Muscle of back (tissue), 13 donors: ENCODE data around the gene OR10J4. TPM values are rescaled to one million over a fixed set of nuclear protein-coding genes. Genes with fewer than 3 reads are reported as not detected.
A peak's percentile ranks its signal among the peaks of the same experiment; 100 is the strongest.
"Not testable (repeated sequence)": the region's sequence is repeated elsewhere in the genome, so short reads cannot be mapped to it uniquely, and the experiment has no call there.

ENCODE experiments used
- DNase-seq, 3 donors: peaks; one replicate each; pipeline versions ENCODE4 v3.0.0 to v3.0.0-alpha.2; 2013
- long read RNA-seq, 9 donors: transcript quantifications; one replicate each; lab custom pipeline, GENCODE V29; 2026
- polyA plus RNA-seq, 10 donors: library from polyadenylated mRNA; unstranded; fragments of 120-200 nt; gene quantifications; one replicate each; pipeline ENCODE4 v1.2.1, GENCODE V29; 2013; ENCODE audit not compliant: insufficient read length in 10 of 10

Gene OR10J4
- not detected for polyA plus RNA-seq
- long read RNA-seq, donor 1 = 0 reads
- long read RNA-seq, donor 2 = 0 reads
- long read RNA-seq, donor 3 = 0 reads
- long read RNA-seq, donor 4 = 0 reads
- long read RNA-seq, donor 5 = 0 reads
- long read RNA-seq, donor 6 = 0 reads
- long read RNA-seq, donor 7 = 0 reads
- long read RNA-seq, donor 8 = 0 reads
- long read RNA-seq, donor 9 = 0 reads

GRCh38 chr1:159431904-159432303 lies at the start of gene OR10J4:
TSS of gene OR10J4 (plus strand) at chr1:159432204.
- no peak for DNase-seq

GRCh38 chr1:159406821-159407220 lies 25.2 kb upstream of the OR10J4 start:
- no peak for DNase-seq

- no peak for DNase-seq
Observed at GRCh38 chr1:159408862-159409400, 23.1 kb upstream of the OR10J4 start.

GRCh38 chr1:159421821-159422220 lies 10.2 kb upstream of the OR10J4 start:
- no peak for DNase-seq

GRCh38 chr1:159428536-159428935 lies 3.5 kb upstream of the OR10J4 start:
- DNase-seq = no peak

GRCh38 chr1:159429074-159429861 lies 2.7 kb upstream of the OR10J4 start:
- peak in 1 of 3 donors; percentile 41 for DNase-seq

- DNase-seq = peak in 1 of 3 donors; percentile 2
Observed at GRCh38 chr1:159430985-159431384, 1.0 kb upstream of the OR10J4 start.

GRCh38 chr1:159436469-159436868 lies 4.5 kb downstream of the OR10J4 start:
- peak in 1 of 3 donors; percentile 5 for DNase-seq

GRCh38 chr1:159439422-159439821 lies 7.4 kb downstream of the OR10J4 start, which contains the start of gene OR10J1:
TSS of gene OR10J1 (plus strand) at chr1:159439722. CDS start at chr1:159439792, 70 bp downstream.
- no peak for DNase-seq

GRCh38 chr1:159441360-159441759 lies 9.4 kb downstream of the OR10J4 start:
- DNase-seq = no peak

- DNase-seq = no peak
Observed at GRCh38 chr1:159442428-159442827, 10.4 kb downstream of the OR10J4 start.

- no peak for DNase-seq
Observed at GRCh38 chr1:159443066-159443750, 11.2 kb downstream of the OR10J4 start.

GRCh38 chr1:159444511-159444910 lies 12.5 kb downstream of the OR10J4 start:
- DNase-seq = no peak

GRCh38 chr1:159448181-159448580 lies 16.2 kb downstream of the OR10J4 start:
- DNase-seq = no peak

GRCh38 chr1:159449605-159450004 lies 17.6 kb downstream of the OR10J4 start:
- not testable (repeated sequence) for DNase-seq

GRCh38 chr1:159459551-159459950 lies 27.5 kb downstream of the OR10J4 start:
- no peak for DNase-seq

- no peak for DNase-seq
Observed at GRCh38 chr1:159465191-159465603, 33.2 kb downstream of the OR10J4 start.

GRCh38 chr1:159468321-159468720 lies 36.3 kb downstream of the OR10J4 start:
- DNase-seq = no peak

- DNase-seq = no peak
Observed at GRCh38 chr1:159469921-159470533, 38.0 kb downstream of the OR10J4 start.

- DNase-seq = no peak
Observed at GRCh38 chr1:159473335-159473734, 41.3 kb downstream of the OR10J4 start.

GRCh38 chr1:159474926-159475325 lies 42.9 kb downstream of the OR10J4 start:
- no peak for DNase-seq
